ENCODE data around the gene MCC.

Gene MCC

GRCh38 chr5:113178073-113178779 is 310.0 kb downstream of the MCC start:
- no peaks in the 10 kb centered on the region for H3K9me3 ChIP-seq (ENCODE audit: control insufficient read depth in 1 of 2, low read length in 2 of 2)
- H3K4me3 ChIP-seq (ENCODE audit: low read depth in 1 of 2, low read length in 2 of 2): no peak overlapping the region
- no peaks in the 10 kb centered on the region for H3K4me1 ChIP-seq (ENCODE audit: control insufficient read depth in 1 of 2, insufficient read depth in 2 of 2, low read length in 2 of 2)
- H3K9ac ChIP-seq (ENCODE audit: low read depth in 1 of 2, low read length in 2 of 2): no peak overlapping the region
- no peaks in the 10 kb centered on the region for H3K36me3 ChIP-seq (ENCODE audit: control insufficient read depth in 1 of 2, insufficient read depth in 2 of 2, low read length in 2 of 2)
- no peaks in the 10 kb centered on the region for H3K27me3 ChIP-seq (ENCODE audit: control insufficient read depth in 1 of 2, insufficient read depth in 2 of 2, low read length in 2 of 2)
- no peak overlapping the region for H3K27ac ChIP-seq (ENCODE audit: low read depth, low read length)

GRCh38 chr5:113177225-113177624 is 311.0 kb downstream of the MCC start:
- Histone ChIP-seq H3K9me3 (ENCODE audit: control insufficient read depth in 1 of 2, low read length in 2 of 2) (no peaks in the 10 kb centered on the region), H3K4me3 (ENCODE audit: low read depth in 1 of 2, low read length in 2 of 2) (no peak overlapping the region), H3K27me3 (ENCODE audit: control insufficient read depth in 1 of 2, insufficient read depth in 2 of 2, low read length in 2 of 2) (no peaks in the 10 kb centered on the region), H3K27ac (ENCODE audit: low read depth, low read length) (no peak overlapping the region), H3K4me1 (ENCODE audit: control insufficient read depth in 1 of 2, insufficient read depth in 2 of 2, low read length in 2 of 2) (no peaks in the 10 kb centered on the region), H3K9ac (ENCODE audit: low read depth in 1 of 2, low read length in 2 of 2) (no peak overlapping the region), H3K36me3 (ENCODE audit: control insufficient read depth in 1 of 2, insufficient read depth in 2 of 2, low read length in 2 of 2) (no peaks in the 10 kb centered on the region)

GRCh38 chr5:113176734-113177133 is 311.5 kb downstream of the MCC start:
- Histone ChIP-seq H3K4me1 (ENCODE audit: control insufficient read depth in 1 of 2, insufficient read depth in 2 of 2, low read length in 2 of 2) (no peaks in the 10 kb centered on the region), H3K27ac (ENCODE audit: low read depth, low read length) (no peak overlapping the region), H3K27me3 (ENCODE audit: control insufficient read depth in 1 of 2, insufficient read depth in 2 of 2, low read length in 2 of 2) (no peaks in the 10 kb centered on the region), H3K4me3 (ENCODE audit: low read depth in 1 of 2, low read length in 2 of 2) (no peak overlapping the region), H3K36me3 (ENCODE audit: control insufficient read depth in 1 of 2, insufficient read depth in 2 of 2, low read length in 2 of 2) (no peaks in the 10 kb centered on the region), H3K9me3 (ENCODE audit: control insufficient read depth in 1 of 2, low read length in 2 of 2) (no peaks in the 10 kb centered on the region), H3K9ac (ENCODE audit: low read depth in 1 of 2, low read length in 2 of 2) (no peak overlapping the region)

GRCh38 chr5:113176196-113176595 is 312.1 kb downstream of the MCC start:
- H3K9ac ChIP-seq (ENCODE audit: low read depth in 1 of 2, low read length in 2 of 2): no peak overlapping the region
- no peaks in the 10 kb centered on the region for H3K9me3 ChIP-seq (ENCODE audit: control insufficient read depth in 1 of 2, low read length in 2 of 2)
- no peaks in the 10 kb centered on the region for H3K27me3 ChIP-seq (ENCODE audit: control insufficient read depth in 1 of 2, insufficient read depth in 2 of 2, low read length in 2 of 2)
- H3K27ac ChIP-seq (ENCODE audit: low read depth, low read length): no peak overlapping the region
- no peaks in the 10 kb centered on the region for H3K4me1 ChIP-seq (ENCODE audit: control insufficient read depth in 1 of 2, insufficient read depth in 2 of 2, low read length in 2 of 2)
- no peaks in the 10 kb centered on the region for H3K36me3 ChIP-seq (ENCODE audit: control insufficient read depth in 1 of 2, insufficient read depth in 2 of 2, low read length in 2 of 2)
- H3K4me3 ChIP-seq (ENCODE audit: low read depth in 1 of 2, low read length in 2 of 2): no peak overlapping the region

- Histone ChIP-seq H3K9ac (ENCODE audit: low read depth in 1 of 2, low read length in 2 of 2) (no peak overlapping the region), H3K9me3 (ENCODE audit: control insufficient read depth in 1 of 2, low read length in 2 of 2) (no peaks in the 10 kb centered on the region), H3K27ac (ENCODE audit: low read depth, low read length) (no peak overlapping the region), H3K27me3 (ENCODE audit: control insufficient read depth in 1 of 2, insufficient read depth in 2 of 2, low read length in 2 of 2) (no peaks in the 10 kb centered on the region), H3K36me3 (ENCODE audit: control insufficient read depth in 1 of 2, insufficient read depth in 2 of 2, low read length in 2 of 2) (no peaks in the 10 kb centered on the region), H3K4me1 (ENCODE audit: control insufficient read depth in 1 of 2, insufficient read depth in 2 of 2, low read length in 2 of 2) (no peaks in the 10 kb centered on the region), H3K4me3 (ENCODE audit: low read depth in 1 of 2, low read length in 2 of 2) (no peak overlapping the region)
Observed at GRCh38 chr5:113172231-113172826, 315.9 kb downstream of the MCC start.

- no peaks in the 10 kb centered on the region for H3K9me3 ChIP-seq (ENCODE audit: control insufficient read depth in 1 of 2, low read length in 2 of 2)
- no peak overlapping the region for H3K4me3 ChIP-seq (ENCODE audit: low read depth in 1 of 2, low read length in 2 of 2)
- H3K4me1 ChIP-seq (ENCODE audit: control insufficient read depth in 1 of 2, insufficient read depth in 2 of 2, low read length in 2 of 2): no peaks in the 10 kb centered on the region
- no peak overlapping the region for H3K9ac ChIP-seq (ENCODE audit: low read depth in 1 of 2, low read length in 2 of 2)
- H3K36me3 ChIP-seq (ENCODE audit: control insufficient read depth in 1 of 2, insufficient read depth in 2 of 2, low read length in 2 of 2): no peaks in the 10 kb centered on the region
- no peaks in the 10 kb centered on the region for H3K27me3 ChIP-seq (ENCODE audit: control insufficient read depth in 1 of 2, insufficient read depth in 2 of 2, low read length in 2 of 2)
- no peak overlapping the region for H3K27ac ChIP-seq (ENCODE audit: low read depth, low read length)
Observed at GRCh38 chr5:113171520-113171919, 316.7 kb downstream of the MCC start.

GRCh38 chr5:113170707-113171106 is 317.5 kb downstream of the MCC start:
- Histone ChIP-seq H3K9me3 (ENCODE audit: control insufficient read depth in 1 of 2, low read length in 2 of 2) (no peaks in the 10 kb centered on the region), H3K27ac (ENCODE audit: low read depth, low read length) (no peak overlapping the region), H3K4me3 (ENCODE audit: low read depth in 1 of 2, low read length in 2 of 2) (no peak overlapping the region), H3K9ac (ENCODE audit: low read depth in 1 of 2, low read length in 2 of 2) (no peak overlapping the region), H3K27me3 (ENCODE audit: control insufficient read depth in 1 of 2, insufficient read depth in 2 of 2, low read length in 2 of 2) (no peaks in the 10 kb centered on the region), H3K36me3 (ENCODE audit: control insufficient read depth in 1 of 2, insufficient read depth in 2 of 2, low read length in 2 of 2) (no peaks in the 10 kb centered on the region), H3K4me1 (ENCODE audit: control insufficient read depth in 1 of 2, insufficient read depth in 2 of 2, low read length in 2 of 2) (no peaks in the 10 kb centered on the region)

GRCh38 chr5:113169720-113170119 is 318.5 kb downstream of the MCC start:
- Histone ChIP-seq H3K4me3 (ENCODE audit: low read depth in 1 of 2, low read length in 2 of 2) (no peak overlapping the region), H3K9me3 (ENCODE audit: control insufficient read depth in 1 of 2, low read length in 2 of 2) (no peaks in the 10 kb centered on the region), H3K27me3 (ENCODE audit: control insufficient read depth in 1 of 2, insufficient read depth in 2 of 2, low read length in 2 of 2) (no peaks in the 10 kb centered on the region), H3K36me3 (ENCODE audit: control insufficient read depth in 1 of 2, insufficient read depth in 2 of 2, low read length in 2 of 2) (no peaks in the 10 kb centered on the region), H3K4me1 (ENCODE audit: control insufficient read depth in 1 of 2, insufficient read depth in 2 of 2, low read length in 2 of 2) (no peaks in the 10 kb centered on the region), H3K9ac (ENCODE audit: low read depth in 1 of 2, low read length in 2 of 2) (no peak overlapping the region), H3K27ac (ENCODE audit: low read depth, low read length) (no peak overlapping the region)

- Histone ChIP-seq H3K36me3 (ENCODE audit: control insufficient read depth in 1 of 2, insufficient read depth in 2 of 2, low read length in 2 of 2) (no peaks in the 10 kb centered on the region), H3K4me3 (ENCODE audit: low read depth in 1 of 2, low read length in 2 of 2) (no peak overlapping the region), H3K9ac (ENCODE audit: low read depth in 1 of 2, low read length in 2 of 2) (no peak overlapping the region), H3K9me3 (ENCODE audit: control insufficient read depth in 1 of 2, low read length in 2 of 2) (no peaks in the 10 kb centered on the region), H3K4me1 (ENCODE audit: control insufficient read depth in 1 of 2, insufficient read depth in 2 of 2, low read length in 2 of 2) (no peaks in the 10 kb centered on the region), H3K27me3 (ENCODE audit: control insufficient read depth in 1 of 2, insufficient read depth in 2 of 2, low read length in 2 of 2) (no peaks in the 10 kb centered on the region), H3K27ac (ENCODE audit: low read depth, low read length) (no peak overlapping the region)
Observed at GRCh38 chr5:113167985-113168384, 320.3 kb downstream of the MCC start.

GRCh38 chr5:113166852-113167366 is 321.3 kb downstream of the MCC start:
- Histone ChIP-seq H3K27me3 (ENCODE audit: control insufficient read depth in 1 of 2, insufficient read depth in 2 of 2, low read length in 2 of 2) (no peaks in the 10 kb centered on the region), H3K9ac (ENCODE audit: low read depth in 1 of 2, low read length in 2 of 2) (no peak overlapping the region), H3K36me3 (ENCODE audit: control insufficient read depth in 1 of 2, insufficient read depth in 2 of 2, low read length in 2 of 2) (no peaks in the 10 kb centered on the region), H3K4me1 (ENCODE audit: control insufficient read depth in 1 of 2, insufficient read depth in 2 of 2, low read length in 2 of 2) (no peaks in the 10 kb centered on the region), H3K27ac (ENCODE audit: low read depth, low read length) (no peak overlapping the region), H3K4me3 (ENCODE audit: low read depth in 1 of 2, low read length in 2 of 2) (no peak overlapping the region), H3K9me3 (ENCODE audit: control insufficient read depth in 1 of 2, low read length in 2 of 2) (no peaks in the 10 kb centered on the region)

Data from duodenal mucosa (tissue), 2 donors.